ENCODE data around the gene TMEM179. TPM values are rescaled to one million over a fixed set of nuclear protein-coding genes. Genes with fewer than 3 reads are reported as not detected.

The TMEM179 gene
- total and polyA plus RNA-seq, 2 of the 8 experiments (the other 6 are each of a cell fraction or from before 2014, with no cell fraction given) = 2.9 to 4.0 TPM

- TF ChIP-seq ATF2 (IDR thresholded peaks at IDR 0.05; ENCODE audit: low read length) = no peak
- no peak for TF ChIP-seq RNF2 (IDR thresholded peaks at IDR 0.05; ENCODE audit: borderline replicate concordance, low read depth, low read length, missing control alignments, poor library complexity, severe bottlenecking)
- no peak for TF ChIP-seq ATF3 (IDR thresholded peaks at IDR 0.05; ENCODE audit: insufficient read depth, low read depth, low read length)
- no peak for TF ChIP-seq KDM4A (IDR thresholded peaks at IDR 0.05; ENCODE audit: low read depth, low read length, severe bottlenecking)
- no peak for TF ChIP-seq POLR2A (IDR thresholded peaks at IDR 0.05; ENCODE audit: control extremely low read depth in 1 of 2, low read depth in 2 of 2, low read length in 2 of 2)
- TF ChIP-seq CHD1 (IDR thresholded peaks at IDR 0.05; ENCODE audit: low read depth, low read length) = no peak
Observed at GRCh38 chr14:104588066-104588857, 16.3 kb downstream of the TMEM179 start (continued).

All from H1 (cell line).